Mesendoderm (in vitro differentiated cells): Measurements from ENCODE around the gene LRRC17.
A peak's percentile ranks its signal among the peaks of the same experiment; 100 is the strongest.

Experiments used
- DNase-seq: peaks from one replicate; pipeline ENCODE4 v3.0.0; 2013
- H2AK5ac ChIP-seq: 2 replicates; pipeline ENCODE4 v1.6.1; 2013; ENCODE audit warnings: low read length, inconsistent platforms
- H2BK120ac ChIP-seq: 2 replicates; pipeline ENCODE4 v1.6.1; 2013; ENCODE audit warnings: low read depth, mild to moderate bottlenecking, low read length, moderate library complexity, mixed read lengths
- H2BK15ac ChIP-seq: replicated peaks from 2 replicates; pipeline ENCODE4 v1.6.1; 2013; ENCODE audit warnings: low read depth, mild to moderate bottlenecking, moderate library complexity
- H2BK5ac ChIP-seq: 2 replicates; pipeline ENCODE4 v1.6.1; 2013; ENCODE audit warnings: low read length, inconsistent platforms
- H3K18ac ChIP-seq: 2 replicates; pipeline ENCODE4 v1.6.1; 2013; ENCODE audit warnings: mild to moderate bottlenecking, low read length, mixed read lengths
- H3K23ac ChIP-seq: one replicate; pipeline ENCODE4 v1.6.1; 2013; ENCODE audit warnings: low read length
- H3K27ac ChIP-seq: 2 replicates; pipeline ENCODE4 v1.5.1; 2013; ENCODE audit warnings: low read depth, mild to moderate bottlenecking, inconsistent platforms, low read length, moderate library complexity
- H3K27me3 ChIP-seq: 2 replicates; pipeline ENCODE4 v1.6.1; 2013; ENCODE audit warnings: low read length, control low read depth, mild to moderate bottlenecking, inconsistent platforms; ENCODE audit not compliant: insufficient read depth, poor library complexity
- H3K36me3 ChIP-seq: 2 replicates; pipeline ENCODE4 v1.6.1; 2013; ENCODE audit warnings: low read length, inconsistent platforms; ENCODE audit not compliant: control insufficient read depth, insufficient read depth
- H3K4ac ChIP-seq: one replicate; pipeline ENCODE4 v1.6.1; 2013; ENCODE audit warnings: low read depth, mild to moderate bottlenecking, low read length, moderate library complexity
- H3K4me1 ChIP-seq: 2 replicates; pipeline ENCODE4 v1.6.1; 2013; ENCODE audit warnings: low read depth, low read length, inconsistent platforms; ENCODE audit not compliant: control insufficient read depth
- H3K4me2 ChIP-seq: 2 replicates; pipeline ENCODE4 v1.6.1; 2013; ENCODE audit warnings: low read length
- H3K4me3 ChIP-seq: 2 replicates; pipeline ENCODE4 v1.5.1; 2013; ENCODE audit warnings: mild to moderate bottlenecking, low read length
- H3K56ac ChIP-seq: one replicate; pipeline ENCODE4 v1.6.1; 2013; ENCODE audit warnings: low read length
- H3K79me1 ChIP-seq: 2 replicates; pipeline ENCODE4 v1.6.1; 2013; ENCODE audit warnings: low read length, inconsistent platforms
- H3K79me2 ChIP-seq: 2 replicates; pipeline ENCODE4 v1.6.1; 2013; ENCODE audit warnings: mild to moderate bottlenecking, low read length; ENCODE audit not compliant: control insufficient read depth, insufficient read depth
- H3K9ac ChIP-seq: 2 replicates; pipeline ENCODE4 v1.6.1; 2013; ENCODE audit warnings: low read length, inconsistent platforms
- H4K5ac ChIP-seq: one replicate; pipeline ENCODE4 v1.6.1; 2013; ENCODE audit warnings: low read length
- H4K8ac ChIP-seq: one replicate; pipeline ENCODE4 v1.6.1; 2013; ENCODE audit warnings: low read depth, mild to moderate bottlenecking, control low read depth, low read length, moderate library complexity
- WGBS: extraction: QIAGEN DNeasy Blood & Tissue Kit; methylation state at CpG from one replicate; pipeline ENCODE4 v1.1.7; 2013; ENCODE audit warnings: low lambda C conversion rate, missing lambda C conversion rate; ENCODE audit not compliant: insufficient coverage; ENCODE audit errors: extremely low coverage; 5-methylcytosine and 5-hydroxymethylcytosine counted together

The LRRC17 gene

GRCh38 chr7:102927312-102927933 is 14.6 kb downstream of the LRRC17 start:
- H4K8ac ChIP-seq, result no peak overlapping the region
- no peak overlapping the region for H3K27ac ChIP-seq
- H3K36me3 ChIP-seq, result no peaks in the 10 kb centered on the region
- H2BK5ac ChIP-seq, result no peak overlapping the region
- no peaks in the 10 kb centered on the region for H3K27me3 ChIP-seq
- no peak overlapping the region for H3K56ac ChIP-seq
- H2BK15ac ChIP-seq, result no peak overlapping the region
- no peak overlapping the region for H3K4me2 ChIP-seq
- H3K23ac ChIP-seq, result no peak overlapping the region
- no peak overlapping the region for H4K5ac ChIP-seq
- H2AK5ac ChIP-seq, result no peak overlapping the region
- WGBS, result no CpG with 5 or more reads among the region's 2 CpGs
- H3K9ac ChIP-seq, result no peak overlapping the region
- H3K4me1 ChIP-seq, result peaks cover 2% of the 10 kb centered on the region
- no peaks in the 10 kb centered on the region for H3K79me1 ChIP-seq
- no peak overlapping the region for H3K4ac ChIP-seq
- H3K18ac ChIP-seq, result no peak overlapping the region
- H3K79me2 ChIP-seq, result no peaks in the 10 kb centered on the region
- no peak overlapping the region for H2BK120ac ChIP-seq
- H3K4me3 ChIP-seq, result no peak overlapping the region
- no peak for DNase-seq

- H3K4me1 ChIP-seq, result peaks cover 11% of the 10 kb centered on the region
- no peaks in the 10 kb centered on the region for H3K36me3 ChIP-seq
- H4K5ac ChIP-seq, result no peak overlapping the region
- no peaks in the 10 kb centered on the region for H3K79me2 ChIP-seq
- no peak overlapping the region for H2AK5ac ChIP-seq
- no peaks in the 10 kb centered on the region for H3K27me3 ChIP-seq
- no peak overlapping the region for H2BK15ac ChIP-seq
- H3K9ac ChIP-seq, result no peak overlapping the region
- no peak overlapping the region for H2BK120ac ChIP-seq
- H3K56ac ChIP-seq, result no peak overlapping the region
- H2BK5ac ChIP-seq, result no peak overlapping the region
- no peaks in the 10 kb centered on the region for H3K79me1 ChIP-seq
- no peak for DNase-seq
- no peak overlapping the region for H3K18ac ChIP-seq
- H3K4me2 ChIP-seq, result no peak overlapping the region
- no CpG with 5 or more reads among the region's 1 CpG for WGBS
- H4K8ac ChIP-seq, result no peak overlapping the region
- H3K27ac ChIP-seq, result no peak overlapping the region
- no peak overlapping the region for H3K4ac ChIP-seq
- no peak overlapping the region for H3K4me3 ChIP-seq
- H3K23ac ChIP-seq, result no peak overlapping the region
Measured at GRCh38 chr7:102931757-102932156, 19.0 kb downstream of the LRRC17 start.

- no peak overlapping the region for H3K23ac ChIP-seq
- H2BK15ac ChIP-seq, result no peak overlapping the region
- H3K9ac ChIP-seq, result peak overlapping the region; percentile 40
- H3K36me3 ChIP-seq, result no peaks in the 10 kb centered on the region
- H2BK5ac ChIP-seq, result peak overlapping the region; percentile 57
- peak overlapping the region; percentile 78 for H3K56ac ChIP-seq
- no peak overlapping the region for H4K5ac ChIP-seq
- DNase-seq, result peak; percentile 82
- peaks cover 12% of the 10 kb centered on the region for H3K4me1 ChIP-seq
- H3K4me2 ChIP-seq, result peak overlapping the region; percentile 9
- H2AK5ac ChIP-seq, result no peak overlapping the region
- H3K27ac ChIP-seq, result peak overlapping the region; percentile 76
- no peaks in the 10 kb centered on the region for H3K79me2 ChIP-seq
- H3K4ac ChIP-seq, result peak overlapping the region; percentile 73
- peak overlapping the region; percentile 71 for H3K18ac ChIP-seq
- no CpG with 5 or more reads among the region's 15 CpGs for WGBS
- H3K79me1 ChIP-seq, result no peaks in the 10 kb centered on the region
- H4K8ac ChIP-seq, result no peak overlapping the region
- no peak overlapping the region for H3K4me3 ChIP-seq
- H2BK120ac ChIP-seq, result peak overlapping the region; percentile 56
- no peaks in the 10 kb centered on the region for H3K27me3 ChIP-seq
Measured at GRCh38 chr7:102933763-102934162, 21.0 kb downstream of the LRRC17 start.

- H2BK120ac ChIP-seq, result peak overlapping the region; percentile 56
- peak overlapping the region; percentile 73 for H3K4ac ChIP-seq
- H3K79me1 ChIP-seq, result no peaks in the 10 kb centered on the region
- DNase-seq, result no peak
- H4K8ac ChIP-seq, result no peak overlapping the region
- H3K23ac ChIP-seq, result no peak overlapping the region
- peak overlapping the region; percentile 53 for H3K18ac ChIP-seq
- peaks cover 13% of the 10 kb centered on the region for H3K4me1 ChIP-seq
- H3K79me2 ChIP-seq, result no peaks in the 10 kb centered on the region
- H3K9ac ChIP-seq, result peak overlapping the region; percentile 40
- H3K4me3 ChIP-seq, result no peak overlapping the region
- peak overlapping the region; percentile 98 for H2BK15ac ChIP-seq
- H3K36me3 ChIP-seq, result no peaks in the 10 kb centered on the region
- no CpG with 5 or more reads among the region's 8 CpGs for WGBS
- peak overlapping the region; percentile 76 for H3K27ac ChIP-seq
- peak overlapping the region; percentile 78 for H3K56ac ChIP-seq
- H4K5ac ChIP-seq, result no peak overlapping the region
- no peak overlapping the region for H2AK5ac ChIP-seq
- H3K27me3 ChIP-seq, result no peaks in the 10 kb centered on the region
- peak overlapping the region; percentile 9 for H3K4me2 ChIP-seq
- peak overlapping the region; percentile 57 for H2BK5ac ChIP-seq
Measured at GRCh38 chr7:102934239-102934638, 21.4 kb downstream of the LRRC17 start.

GRCh38 chr7:102934701-102935100 is 21.9 kb downstream of the LRRC17 start:
- Histone ChIP-seq H2AK5ac (no peak overlapping the region), H3K36me3 (no peaks in the 10 kb centered on the region), H3K27me3 (no peaks in the 10 kb centered on the region), H3K23ac (no peak overlapping the region), H3K18ac (no peak overlapping the region), H3K56ac (no peak overlapping the region), H3K4ac (no peak overlapping the region), H3K9ac (no peak overlapping the region), H3K4me3 (no peak overlapping the region), H4K5ac (no peak overlapping the region), H3K4me1 (peaks cover 13% of the 10 kb centered on the region), H3K79me1 (no peaks in the 10 kb centered on the region), H2BK15ac (peak overlapping the region; percentile 98), H2BK120ac (peak overlapping the region; percentile 56), H2BK5ac (no peak overlapping the region), H3K27ac (no peak overlapping the region), H4K8ac (no peak overlapping the region), H3K79me2 (no peaks in the 10 kb centered on the region), H3K4me2 (no peak overlapping the region)
- no CpG with 5 or more reads among the region's 3 CpGs for WGBS
- peak; percentile 79 for DNase-seq
